ENCODE measurements around the gene FRMD8. TPM values are rescaled to one million over a fixed set of nuclear protein-coding genes. Genes with fewer than 3 reads are reported as not detected.

Gene FRMD8
- total and polyA plus RNA-seq, 4 experiments from 2014 or later = 44.1 to 71.2 (median 62.3) TPM

DNA sequence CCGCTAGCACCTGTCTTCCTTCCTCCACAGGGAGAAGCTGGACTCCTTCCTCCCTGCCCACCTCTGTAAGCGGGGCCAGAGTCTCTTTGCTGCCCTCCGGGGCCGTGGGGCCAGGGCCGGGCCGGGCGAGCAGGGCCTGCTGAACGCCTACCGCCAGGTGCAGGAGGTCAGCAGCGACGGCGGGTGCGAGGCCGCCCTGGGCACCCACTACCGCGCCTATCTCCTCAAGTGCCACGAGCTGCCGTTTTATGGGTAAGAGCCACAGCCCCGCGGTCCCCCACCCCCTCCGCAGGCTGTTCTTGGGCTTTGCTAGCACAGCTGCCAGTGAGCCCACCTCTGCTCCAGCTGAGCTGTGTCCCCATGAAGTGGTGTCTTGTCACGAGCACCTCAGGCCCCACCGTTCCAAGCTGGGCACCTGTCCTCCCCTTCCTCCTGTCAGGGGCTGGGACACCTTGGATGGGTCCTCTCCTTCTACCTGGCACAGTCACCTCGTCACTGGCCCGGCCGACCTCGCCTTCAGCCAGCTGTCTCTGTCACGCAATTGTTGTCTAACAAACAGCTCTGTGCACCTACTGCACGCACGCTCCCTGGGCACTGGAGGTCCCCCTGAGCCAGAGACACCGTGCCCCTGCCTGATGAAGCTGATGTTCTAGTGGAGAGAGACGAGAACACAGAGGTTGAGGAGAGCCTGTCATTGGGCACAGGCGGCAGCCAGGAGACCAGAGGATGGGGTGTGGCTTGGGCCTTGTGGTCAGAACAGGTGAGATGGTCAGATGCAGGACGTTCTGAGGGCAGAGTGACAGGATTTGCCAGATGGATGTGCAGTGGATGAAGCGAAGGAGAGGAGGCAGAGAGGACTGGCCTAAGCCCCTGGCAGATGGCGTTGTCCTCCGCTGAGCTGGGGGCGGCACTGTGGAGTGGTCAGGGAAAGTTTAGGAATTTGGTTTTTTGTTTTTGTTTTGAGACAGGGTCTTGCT is 10.6 kb downstream of the FRMD8 start:
- ChIA-PET CTCF (ENCODE audit: partially characterized antibody) (interaction anchor here (1.0 kb wide), 1 partner anchor 9 kb away, joined by 3 read pairs; no protein-coding TSS in a partner anchor), POLR2A (ENCODE audit: partially characterized antibody) (interaction anchor here (1.4 to 25.9 kb wide), 3 partner anchors 18 to 107 kb away, joined by 4 to 654 read pairs (median 5); partner anchors contain the start of gene MALAT1)
- intact Hi-C loops (cut with micrococcal nuclease) = no loop called here
- Histone ChIP-seq H3K4me1 (ENCODE audit: insufficient read depth, low read length) (no peaks in the 10 kb centered on the region), H3K27ac (ENCODE audit: low read depth, low read length) (no peak overlapping the region), H3K4me3 (ENCODE audit: low read length in 2 of 2) (no peak overlapping the region), H3K27me3 (ENCODE audit: insufficient read depth, low read length) (no peaks in the 10 kb centered on the region), H3K36me3 (ENCODE audit: insufficient read depth, low read length) (peaks cover 42% of the 10 kb centered on the region), H3K9me3 (ENCODE audit: control insufficient read depth in 1 of 2, low read length in 2 of 2) (no peaks in the 10 kb centered on the region)
- DNase-seq = peak in 1 of 5 donors; percentile 25
- Mint-ChIP-seq H3K9me3 (no peaks in the 10 kb centered on the region), H3K27me3 (no peaks in the 10 kb centered on the region), H3K4me1 (peaks cover 0 to 12% (median 4%) of the 10 kb centered on the region in 4 donors), H3K4me3 (no peak overlapping the region), H3K27ac (peak overlapping the region in 4 of 7 donors; percentile 11 to 73 (median 57)), H3K36me3 (peaks cover 17 to 50% of the 10 kb centered on the region in 2 donors)

- H3K27ac ChIP-seq (ENCODE audit: low read depth, low read length) = no peak overlapping the region
- Mint-ChIP-seq H3K9me3 (no peaks in the 10 kb centered on the region), H3K27me3 (no peaks in the 10 kb centered on the region), H3K4me3 (no peak overlapping the region), H3K4me1 (peaks cover 0 to 6% (median 2%) of the 10 kb centered on the region in 4 donors), H3K36me3 (peaks cover 16 to 47% of the 10 kb centered on the region in 2 donors), H3K27ac (peak overlapping the region in 1 of 7 donors; percentile 77)
- no peaks in the 10 kb centered on the region for H3K9me3 ChIP-seq (ENCODE audit: control insufficient read depth in 1 of 2, low read length in 2 of 2)
- no peaks in the 10 kb centered on the region for H3K27me3 ChIP-seq (ENCODE audit: insufficient read depth, low read length)
- CTCF ChIA-PET (ENCODE audit: partially characterized antibody) = no interaction called here
- no peaks in the 10 kb centered on the region for H3K4me1 ChIP-seq (ENCODE audit: insufficient read depth, low read length)
- intact Hi-C loops (cut with micrococcal nuclease) = no loop called here
- POLR2A ChIA-PET (ENCODE audit: partially characterized antibody) = interaction anchor here (0.7 to 25.9 kb wide), 3 partner anchors 18 to 180 kb away, joined by 3 to 654 read pairs (median 5); partner anchors contain the start of gene MALAT1
- H3K4me3 ChIP-seq (ENCODE audit: low read length in 2 of 2) = no peak overlapping the region
- peaks cover 39% of the 10 kb centered on the region for H3K36me3 ChIP-seq (ENCODE audit: insufficient read depth, low read length)
- peak in 1 of 5 donors; percentile 4 for DNase-seq
Measured at GRCh38 chr11:65398362-65398910, 12.0 kb downstream of the FRMD8 start.

- Mint-ChIP-seq H3K4me1 (peaks cover 0 to 6% (median 2%) of the 10 kb centered on the region in 4 donors), H3K9me3 (no peaks in the 10 kb centered on the region), H3K27ac (no peak overlapping the region), H3K27me3 (no peaks in the 10 kb centered on the region), H3K36me3 (peaks cover 16 to 50% of the 10 kb centered on the region in 2 donors), H3K4me3 (no peak overlapping the region)
- Histone ChIP-seq H3K4me3 (ENCODE audit: low read length in 2 of 2) (no peak overlapping the region), H3K27ac (ENCODE audit: low read depth, low read length) (no peak overlapping the region), H3K9me3 (ENCODE audit: control insufficient read depth in 1 of 2, low read length in 2 of 2) (no peaks in the 10 kb centered on the region), H3K36me3 (ENCODE audit: insufficient read depth, low read length) (peaks cover 42% of the 10 kb centered on the region), H3K27me3 (ENCODE audit: insufficient read depth, low read length) (no peaks in the 10 kb centered on the region), H3K4me1 (ENCODE audit: insufficient read depth, low read length) (no peaks in the 10 kb centered on the region)
- intact Hi-C loops (cut with micrococcal nuclease) = no loop called here
- ChIA-PET CTCF (ENCODE audit: partially characterized antibody) (no interaction called here), POLR2A (ENCODE audit: partially characterized antibody) (interaction anchor here (0.7 to 25.9 kb wide), 3 partner anchors 10 to 179 kb away, joined by 3 to 654 read pairs (median 10); partner anchors contain the start of gene MALAT1)
- peak in 1 of 5 donors; percentile 5 for DNase-seq
Measured at GRCh38 chr11:65399249-65399648, 12.8 kb downstream of the FRMD8 start.

- Histone ChIP-seq H3K36me3 (ENCODE audit: insufficient read depth, low read length) (peaks cover 42% of the 10 kb centered on the region), H3K4me3 (ENCODE audit: low read length in 2 of 2) (no peak overlapping the region), H3K27me3 (ENCODE audit: insufficient read depth, low read length) (no peaks in the 10 kb centered on the region), H3K9me3 (ENCODE audit: control insufficient read depth in 1 of 2, low read length in 2 of 2) (no peaks in the 10 kb centered on the region), H3K4me1 (ENCODE audit: insufficient read depth, low read length) (no peaks in the 10 kb centered on the region), H3K27ac (ENCODE audit: low read depth, low read length) (no peak overlapping the region)
- ChIA-PET POLR2A (ENCODE audit: partially characterized antibody) (interaction anchor here (1.3 to 25.9 kb wide), 4 partner anchors 11 to 105 kb away, joined by 5 to 654 read pairs (median 8); partner anchors contain the start of genes FRMD8 and MALAT1), CTCF (ENCODE audit: partially characterized antibody) (no interaction called here)
- Mint-ChIP-seq H3K4me1 (peaks cover 0 to 6% (median 2%) of the 10 kb centered on the region in 4 donors), H3K27me3 (no peaks in the 10 kb centered on the region), H3K4me3 (no peak overlapping the region), H3K27ac (no peak overlapping the region), H3K9me3 (no peaks in the 10 kb centered on the region), H3K36me3 (peaks cover 16 to 56% of the 10 kb centered on the region in 2 donors)
- peak in 1 of 5 donors; percentile 23 for DNase-seq
- intact Hi-C loops (cut with micrococcal nuclease) = no loop called here
Measured at GRCh38 chr11:65399845-65400244, 13.4 kb downstream of the FRMD8 start.

DNA sequence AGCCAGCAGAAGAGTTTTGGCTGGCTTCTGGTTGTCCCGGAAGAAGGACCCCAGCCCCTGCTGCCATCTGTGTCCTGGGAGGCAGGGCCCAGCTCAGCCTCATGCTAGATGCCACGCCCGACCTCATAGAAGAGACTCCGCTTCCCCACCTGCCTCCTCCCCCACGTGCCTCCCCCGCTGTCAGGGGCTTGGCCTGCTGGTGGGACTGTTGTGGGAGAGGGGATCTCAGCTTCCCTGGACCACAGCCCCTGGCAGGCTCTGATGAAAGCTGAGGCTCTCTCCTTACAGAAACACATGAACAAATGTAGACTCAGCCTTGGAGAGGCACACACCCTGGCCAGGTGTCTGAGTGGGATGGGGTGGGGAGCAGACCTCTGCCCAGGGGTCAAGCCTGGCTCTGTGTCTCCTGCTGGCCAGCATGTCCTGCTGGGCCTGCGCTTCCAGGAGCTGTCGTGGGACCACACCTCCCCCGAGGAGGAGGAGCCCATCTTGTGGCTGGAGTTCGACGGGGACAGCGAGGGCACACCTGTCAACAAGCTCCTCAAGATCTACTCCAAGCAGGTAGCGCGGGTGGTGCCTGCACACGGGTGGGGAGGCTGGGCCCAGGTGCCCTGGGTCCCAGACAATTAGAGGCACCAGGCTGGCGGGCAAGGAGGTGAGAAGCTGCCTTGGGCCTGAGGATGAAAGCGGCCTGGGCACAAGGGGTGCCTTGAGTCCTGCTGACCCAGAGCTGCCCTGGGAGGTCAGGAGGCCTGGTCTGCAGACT is 14.1 kb downstream of the FRMD8 start:
- POLR2A ChIA-PET (ENCODE audit: partially characterized antibody) = interaction anchor here (1.1 to 25.9 kb wide), 6 partner anchors 11 to 104 kb away, joined by 3 to 654 read pairs (median 6); partner anchors contain the start of genes FRMD8 and MALAT1

DNA sequence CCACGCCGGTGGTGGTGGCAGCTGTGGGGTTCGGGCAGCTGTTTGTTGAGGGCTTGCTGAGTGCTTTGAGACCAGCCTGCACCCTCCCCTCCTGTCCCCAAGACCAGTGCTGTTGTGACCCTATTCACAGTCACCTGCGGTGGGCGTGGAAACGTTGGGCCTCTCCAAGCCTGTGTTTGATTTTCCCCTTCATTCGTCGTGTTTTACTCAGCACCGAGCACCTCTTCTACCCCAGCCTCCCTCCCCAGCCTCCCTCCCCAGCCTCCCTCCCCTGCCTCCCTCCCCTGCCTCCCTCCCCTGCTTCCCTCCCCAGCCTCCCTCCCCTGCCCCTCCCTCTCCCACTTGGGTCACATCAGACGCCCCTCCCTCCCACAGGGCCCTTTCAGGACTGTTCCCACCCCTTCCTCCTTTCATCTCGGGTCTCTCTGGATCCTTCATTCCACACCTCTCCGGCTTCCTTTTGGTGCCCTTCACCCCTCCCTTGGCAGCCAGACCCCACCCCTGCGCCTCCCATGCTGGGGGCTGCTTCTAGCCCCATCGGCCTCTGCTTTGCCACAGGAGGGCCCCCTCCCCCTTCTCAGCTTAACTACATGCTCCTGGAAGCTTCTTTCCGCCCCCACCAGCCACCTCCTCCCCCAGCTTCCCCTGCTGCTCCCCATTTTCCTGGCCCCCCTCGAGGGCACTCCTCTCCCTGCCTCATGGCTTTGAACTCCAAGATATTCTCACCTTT is 14.8 kb downstream of the FRMD8 start:
- DNase-seq = peak in 1 of 5 donors; percentile 3
- ChIA-PET CTCF (ENCODE audit: partially characterized antibody) (no interaction called here), POLR2A (ENCODE audit: partially characterized antibody) (interaction anchor here (0.7 to 25.9 kb wide), 8 partner anchors 12 to 657 kb away, joined by 3 to 654 read pairs (median 4); partner anchors contain the start of genes FRMD8, MALAT1 and RASGRP2)
- no peaks in the 10 kb centered on the region for H3K4me1 ChIP-seq (ENCODE audit: insufficient read depth, low read length)
- peaks cover 0 to 6% (median 2%) of the 10 kb centered on the region in 4 donors for H3K4me1 Mint-ChIP-seq
- H3K36me3 Mint-ChIP-seq = peaks cover 16 to 53% of the 10 kb centered on the region in 2 donors
- peak overlapping the region in 1 of 7 donors; percentile 78 for H3K27ac Mint-ChIP-seq
- no peak overlapping the region for H3K4me3 ChIP-seq (ENCODE audit: low read length in 2 of 2)
- H3K9me3 Mint-ChIP-seq = no peaks in the 10 kb centered on the region
- no peaks in the 10 kb centered on the region for H3K27me3 ChIP-seq (ENCODE audit: insufficient read depth, low read length)
- H3K4me3 Mint-ChIP-seq = no peak overlapping the region
- no peak overlapping the region for H3K27ac ChIP-seq (ENCODE audit: low read depth, low read length)
- no peaks in the 10 kb centered on the region for H3K9me3 ChIP-seq (ENCODE audit: control insufficient read depth in 1 of 2, low read length in 2 of 2)
- intact Hi-C loops (cut with micrococcal nuclease) = no loop called here
- H3K36me3 ChIP-seq (ENCODE audit: insufficient read depth, low read length) = peaks cover 42% of the 10 kb centered on the region
- H3K27me3 Mint-ChIP-seq = no peaks in the 10 kb centered on the region

More for the DNA sequence above, 14.1 kb downstream of the FRMD8 start:
- Histone ChIP-seq H3K9me3 (ENCODE audit: control insufficient read depth in 1 of 2, low read length in 2 of 2) (no peaks in the 10 kb centered on the region), H3K27ac (ENCODE audit: low read depth, low read length) (no peak overlapping the region), H3K36me3 (ENCODE audit: insufficient read depth, low read length) (peaks cover 45% of the 10 kb centered on the region), H3K4me3 (ENCODE audit: low read length in 2 of 2) (no peak overlapping the region), H3K4me1 (ENCODE audit: insufficient read depth, low read length) (no peaks in the 10 kb centered on the region), H3K27me3 (ENCODE audit: insufficient read depth, low read length) (no peaks in the 10 kb centered on the region)
- H3K27ac Mint-ChIP-seq = peak overlapping the region in 2 of 7 donors; percentile 11 to 65
- H3K9me3 Mint-ChIP-seq = no peaks in the 10 kb centered on the region
- peak in 1 of 5 donors; percentile 9 for DNase-seq
- CTCF ChIA-PET (ENCODE audit: partially characterized antibody) = no interaction called here
- intact Hi-C loops (cut with micrococcal nuclease) = no loop called here
- no peaks in the 10 kb centered on the region for H3K27me3 Mint-ChIP-seq
- H3K4me1 Mint-ChIP-seq = peaks cover 0 to 6% (median 2%) of the 10 kb centered on the region in 4 donors
- peaks cover 16 to 55% of the 10 kb centered on the region in 2 donors for H3K36me3 Mint-ChIP-seq
- no peak overlapping the region for H3K4me3 Mint-ChIP-seq
